A549 treated with CpdA at 1 μM for 4 hours (cell line): ENCODE measurements around the gene CHRM1. TPM values are rescaled to one million over a fixed set of nuclear protein-coding genes. Genes with fewer than 3 reads are reported as not detected.

Experiments
- total RNA-seq: library from RNA; stranded (reverse); fragments of 200-300 nt; extraction: Qiagen RNA extraction; gene quantifications from 5 replicates; pipeline ENCODE4 v1.2.3, GENCODE V29; 2022; ENCODE audit warnings: low read depth

The CHRM1 gene, protein sequence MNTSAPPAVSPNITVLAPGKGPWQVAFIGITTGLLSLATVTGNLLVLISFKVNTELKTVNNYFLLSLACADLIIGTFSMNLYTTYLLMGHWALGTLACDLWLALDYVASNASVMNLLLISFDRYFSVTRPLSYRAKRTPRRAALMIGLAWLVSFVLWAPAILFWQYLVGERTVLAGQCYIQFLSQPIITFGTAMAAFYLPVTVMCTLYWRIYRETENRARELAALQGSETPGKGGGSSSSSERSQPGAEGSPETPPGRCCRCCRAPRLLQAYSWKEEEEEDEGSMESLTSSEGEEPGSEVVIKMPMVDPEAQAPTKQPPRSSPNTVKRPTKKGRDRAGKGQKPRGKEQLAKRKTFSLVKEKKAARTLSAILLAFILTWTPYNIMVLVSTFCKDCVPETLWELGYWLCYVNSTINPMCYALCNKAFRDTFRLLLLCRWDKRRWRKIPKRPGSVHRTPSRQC
- 0.06 to 0.20 TPM in 2 of 5 replicates, not detected in the others for total RNA-seq

DNA sequence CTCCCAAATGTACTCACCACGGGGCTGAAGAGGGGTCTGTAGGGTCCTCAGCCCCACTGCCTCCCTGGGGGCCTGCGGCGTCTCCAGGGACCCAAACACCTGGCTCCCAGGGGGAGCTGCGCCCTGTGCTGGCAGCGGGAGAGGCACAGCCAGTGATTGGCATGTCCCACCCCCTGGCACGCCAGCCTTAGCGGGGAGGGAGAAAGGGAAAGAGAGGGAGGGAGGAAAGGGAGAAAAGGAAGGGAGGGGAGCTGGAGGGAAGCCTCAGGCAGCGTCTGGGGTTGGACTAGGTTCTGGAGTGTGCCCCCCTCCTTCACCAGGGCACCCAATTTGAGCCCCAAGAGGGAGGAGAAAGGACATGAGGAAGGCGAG, at the start of gene CHRM1:
Gene CHRM1 (minus strand): TSS at position 163 of the 372 bp plus-strand sequence. CDS start 10,263 bp downstream, outside the sequence.

DNA sequence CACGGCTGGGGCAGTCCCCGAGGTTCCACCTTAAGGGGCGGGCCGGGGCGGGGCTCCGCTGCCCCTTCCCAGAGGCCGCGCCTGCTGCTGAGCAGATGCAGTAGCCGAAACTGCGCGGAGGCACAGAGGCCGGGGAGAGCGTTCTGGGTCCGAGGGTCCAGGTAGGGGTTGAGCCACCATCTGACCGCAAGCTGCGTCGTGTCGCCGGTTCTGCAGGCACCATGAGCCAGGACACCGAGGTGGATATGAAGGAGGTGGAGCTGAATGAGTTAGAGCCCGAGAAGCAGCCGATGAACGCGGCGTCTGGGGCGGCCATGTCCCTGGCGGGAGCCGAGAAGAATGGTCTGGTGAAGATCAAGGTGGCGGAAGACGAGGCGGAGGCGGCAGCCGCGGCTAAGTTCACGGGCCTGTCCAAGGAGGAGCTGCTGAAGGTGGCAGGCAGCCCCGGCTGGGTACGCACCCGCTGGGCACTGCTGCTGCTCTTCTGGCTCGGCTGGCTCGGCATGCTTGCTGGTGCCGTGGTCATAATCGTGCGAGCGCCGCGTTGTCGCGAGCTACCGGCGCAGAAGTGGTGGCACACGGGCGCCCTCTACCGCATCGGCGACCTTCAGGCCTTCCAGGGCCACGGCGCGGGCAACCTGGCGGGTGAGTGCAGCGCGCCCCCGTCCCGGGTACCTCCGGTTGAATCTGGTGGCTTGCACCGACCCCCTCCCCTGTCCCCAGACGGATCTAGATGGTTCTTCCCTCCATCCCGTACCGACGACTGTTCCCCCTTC, 40.2 kb downstream of the CHRM1 start, which contains the start of gene SLC3A2:
Gene SLC3A2 (plus strand): TSS at position 94 of the 776 bp plus-strand sequence. CDS start 128 bp downstream, at position 222.

Other genes starting within 250 kb of the CHRM1 start
- gene UQCC3, start 249.7 kb downstream of the CHRM1 start, total RNA-seq: 23.9 to 36.7 TPM (median 32.9 TPM) in 5 replicates
- gene LBHD1, start 249.1 kb downstream of the CHRM1 start, total RNA-seq: 4.0 to 5.2 TPM (median 5.0 TPM) in 5 replicates
- gene UBXN1, start 242.3 kb downstream of the CHRM1 start, total RNA-seq: 113 to 129 TPM (median 124 TPM) in 5 replicates
- gene LRRN4CL, start 231.8 kb downstream of the CHRM1 start, total RNA-seq: 0.08 to 0.12 TPM (median 0.10 TPM) in 3 of 5 replicates, not detected in the others
- gene BSCL2, start 213.9 kb downstream of the CHRM1 start, total RNA-seq: 55.9 to 81.0 TPM (median 72.4 TPM) in 5 replicates
- gene GNG3, start 213.7 kb downstream of the CHRM1 start, total RNA-seq: 0.08 TPM in 1 of 5 replicates, not detected in the others
- gene HNRNPUL2, start 193.9 kb downstream of the CHRM1 start, total RNA-seq: 37.0 to 43.4 TPM (median 42.3 TPM) in 5 replicates
- gene TTC9C, start 192.9 kb downstream of the CHRM1 start, total RNA-seq: 32.4 to 38.1 TPM (median 35.4 TPM) in 5 replicates
- 0.97 to 2.2 TPM (median 1.4 TPM) in 5 replicates for gene ZBTB3, start 167.2 kb downstream of the CHRM1 start, total RNA-seq
- gene POLR2G, start 159.8 kb downstream of the CHRM1 start, total RNA-seq: 164 to 200 TPM (median 184 TPM) in 5 replicates
- gene TAF6L, start 150.0 kb downstream of the CHRM1 start, total RNA-seq: 13.6 to 17.9 TPM (median 16.1 TPM) in 5 replicates
- gene TMEM179B, start 134.0 kb downstream of the CHRM1 start, total RNA-seq: 67.5 to 93.2 TPM (median 88.1 TPM) in 5 replicates
- gene TMEM223, start 129.4 kb downstream of the CHRM1 start, total RNA-seq: 19.1 to 31.3 TPM (median 28.3 TPM) in 5 replicates
- gene NXF1, start 115.9 kb downstream of the CHRM1 start, total RNA-seq: 48.0 to 61.2 TPM (median 57.6 TPM) in 5 replicates
- 19.8 to 29.3 TPM (median 27.5 TPM) in 5 replicates for gene STX5, start 89.3 kb downstream of the CHRM1 start, total RNA-seq
- gene TEX54, start 88.5 kb downstream of the CHRM1 start, total RNA-seq: not detected in 5 replicates
- 74.7 to 85.8 TPM (median 82.6 TPM) in 5 replicates for gene WDR74, start 81.8 kb downstream of the CHRM1 start, total RNA-seq
- 884 to 1,045 TPM (median 1,010 TPM) in 5 replicates for gene SLC3A2, start 40.5 kb downstream of the CHRM1 start, total RNA-seq
- gene SLC22A6, start 63.6 kb upstream of the CHRM1 start, total RNA-seq: not detected in 5 replicates
- gene SLC22A8, start 94.5 kb upstream of the CHRM1 start, total RNA-seq: not detected in 5 replicates
- not detected in 5 replicates for gene SLC22A24, start 222.9 kb upstream of the CHRM1 start, total RNA-seq